ENCODE data around the gene PKIB. TPM values are rescaled to one million over a fixed set of nuclear protein-coding genes. Genes with fewer than 3 reads are reported as not detected.
A peak's percentile ranks its signal among the peaks of the same experiment; 100 is the strongest.

The PKIB gene
- total RNA-seq, 1 donor from 2014 or later: 74.6 TPM

- Histone ChIP-seq H3K27me3 (ENCODE audit: insufficient read depth, low read length) (no peaks in the 10 kb centered on the region), H4K20me1 (ENCODE audit: insufficient read depth, low read length) (no peaks in the 10 kb centered on the region), H3K4me1 (ENCODE audit: insufficient read depth, low read length) (no peaks in the 10 kb centered on the region), H3K4me2 (ENCODE audit: low read length) (no peak overlapping the region), H3K9ac (ENCODE audit: low read length) (no peak overlapping the region), H3K9me3 (ENCODE audit: insufficient read depth, low read depth, low read length) (no peaks in the 10 kb centered on the region), H2AFZ (ENCODE audit: low read depth, low read length) (no peak overlapping the region), H3K4me3 (ENCODE audit: insufficient read depth, low read depth, low read length) (no peak overlapping the region), H3K36me3 (ENCODE audit: insufficient read depth, low read length) (no peaks in the 10 kb centered on the region), H3K27ac (ENCODE audit: low read depth, low read length) (no peak overlapping the region), H3K79me2 (ENCODE audit: insufficient read depth, low read length) (no peaks in the 10 kb centered on the region)
- H3K9me3 Mint-ChIP-seq (ENCODE audit: unreplicated experiment): peaks cover 3% of the 10 kb centered on the region
- peak; percentile 31 for DNase-seq (ENCODE audit: low read depth)
- no peak for TF ChIP-seq EZH2 (IDR thresholded peaks at IDR 0.05; ENCODE audit: insufficient read depth, low read length)
- TF ChIP-seq, protein P1, sequence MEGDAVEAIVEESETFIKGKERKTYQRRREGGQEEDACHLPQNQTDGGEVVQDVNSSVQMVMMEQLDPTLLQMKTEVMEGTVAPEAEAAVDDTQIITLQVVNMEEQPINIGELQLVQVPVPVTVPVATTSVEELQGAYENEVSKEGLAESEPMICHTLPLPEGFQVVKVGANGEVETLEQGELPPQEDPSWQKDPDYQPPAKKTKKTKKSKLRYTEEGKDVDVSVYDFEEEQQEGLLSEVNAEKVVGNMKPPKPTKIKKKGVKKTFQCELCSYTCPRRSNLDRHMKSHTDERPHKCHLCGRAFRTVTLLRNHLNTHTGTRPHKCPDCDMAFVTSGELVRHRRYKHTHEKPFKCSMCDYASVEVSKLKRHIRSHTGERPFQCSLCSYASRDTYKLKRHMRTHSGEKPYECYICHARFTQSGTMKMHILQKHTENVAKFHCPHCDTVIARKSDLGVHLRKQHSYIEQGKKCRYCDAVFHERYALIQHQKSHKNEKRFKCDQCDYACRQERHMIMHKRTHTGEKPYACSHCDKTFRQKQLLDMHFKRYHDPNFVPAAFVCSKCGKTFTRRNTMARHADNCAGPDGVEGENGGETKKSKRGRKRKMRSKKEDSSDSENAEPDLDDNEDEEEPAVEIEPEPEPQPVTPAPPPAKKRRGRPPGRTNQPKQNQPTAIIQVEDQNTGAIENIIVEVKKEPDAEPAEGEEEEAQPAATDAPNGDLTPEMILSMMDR (IDR thresholded peaks at IDR 0.05; ENCODE audit: insufficient read depth, low read depth, low read length): no peak
- no peaks in the 10 kb centered on the region for H3K36me3 Mint-ChIP-seq (ENCODE audit: low read depth, unreplicated experiment)
- peak overlapping the region; percentile 12 for H3K27ac Mint-ChIP-seq (ENCODE audit: unreplicated experiment)
- no peak overlapping the region for H3K4me3 Mint-ChIP-seq (ENCODE audit: unreplicated experiment)
- no peak for FAIRE-seq
- H3K4me1 Mint-ChIP-seq (ENCODE audit: low read depth, unreplicated experiment): peaks cover 17% of the 10 kb centered on the region
- no peaks in the 10 kb centered on the region for H3K27me3 Mint-ChIP-seq (ENCODE audit: low read depth, unreplicated experiment)
These were observed 53.8 kb downstream of the PKIB start for GRCh38 chr6:122663981-122664380.

- H4K20me1 ChIP-seq (ENCODE audit: insufficient read depth, low read length): no peaks in the 10 kb centered on the region
- no peak overlapping the region for H3K9ac ChIP-seq (ENCODE audit: low read length)
- DNase-seq (ENCODE audit: low read depth) (no peak), FAIRE-seq (no peak)
- H2AFZ ChIP-seq (ENCODE audit: low read depth, low read length): no peak overlapping the region
- no peaks in the 10 kb centered on the region for H3K9me3 ChIP-seq (ENCODE audit: insufficient read depth, low read depth, low read length)
- no peaks in the 10 kb centered on the region for H3K36me3 ChIP-seq (ENCODE audit: insufficient read depth, low read length)
- TF ChIP-seq EZH2 (IDR thresholded peaks at IDR 0.05; ENCODE audit: insufficient read depth, low read length): no peak
- TF ChIP-seq, protein P1 (IDR thresholded peaks at IDR 0.05; ENCODE audit: insufficient read depth, low read depth, low read length): no peak
- no peaks in the 10 kb centered on the region for H3K79me2 ChIP-seq (ENCODE audit: insufficient read depth, low read length)
- Mint-ChIP-seq H3K9me3 (ENCODE audit: unreplicated experiment) (peaks cover 3% of the 10 kb centered on the region), H3K27me3 (ENCODE audit: low read depth, unreplicated experiment) (no peaks in the 10 kb centered on the region), H3K36me3 (ENCODE audit: low read depth, unreplicated experiment) (no peaks in the 10 kb centered on the region), H3K4me3 (ENCODE audit: unreplicated experiment) (no peak overlapping the region), H3K27ac (ENCODE audit: unreplicated experiment) (no peak overlapping the region), H3K4me1 (ENCODE audit: low read depth, unreplicated experiment) (peaks cover 22% of the 10 kb centered on the region)
- no peak overlapping the region for H3K27ac ChIP-seq (ENCODE audit: low read depth, low read length)
- no peak overlapping the region for H3K4me3 ChIP-seq (ENCODE audit: insufficient read depth, low read depth, low read length)
- no peaks in the 10 kb centered on the region for H3K4me1 ChIP-seq (ENCODE audit: insufficient read depth, low read length)
- no peak overlapping the region for H3K4me2 ChIP-seq (ENCODE audit: low read length)
- H3K27me3 ChIP-seq (ENCODE audit: insufficient read depth, low read length): no peaks in the 10 kb centered on the region
These were observed 55.7 kb downstream of the PKIB start for GRCh38 chr6:122665929-122666328.

- no peaks in the 10 kb centered on the region for H3K27me3 ChIP-seq (ENCODE audit: insufficient read depth, low read length)
- Mint-ChIP-seq H3K4me1 (ENCODE audit: low read depth, unreplicated experiment) (peaks cover 22% of the 10 kb centered on the region), H3K9me3 (ENCODE audit: unreplicated experiment) (peaks cover 3% of the 10 kb centered on the region), H3K27ac (ENCODE audit: unreplicated experiment) (no peak overlapping the region), H3K27me3 (ENCODE audit: low read depth, unreplicated experiment) (no peaks in the 10 kb centered on the region), H3K4me3 (ENCODE audit: unreplicated experiment) (no peak overlapping the region), H3K36me3 (ENCODE audit: low read depth, unreplicated experiment) (no peaks in the 10 kb centered on the region)
- no peak overlapping the region for H3K4me2 ChIP-seq (ENCODE audit: low read length)
- TF ChIP-seq, protein P1 (IDR thresholded peaks at IDR 0.05; ENCODE audit: insufficient read depth, low read depth, low read length): no peak
- TF ChIP-seq EZH2 (IDR thresholded peaks at IDR 0.05; ENCODE audit: insufficient read depth, low read length): no peak
- no peaks in the 10 kb centered on the region for H3K36me3 ChIP-seq (ENCODE audit: insufficient read depth, low read length)
- no peak for FAIRE-seq
- H3K79me2 ChIP-seq (ENCODE audit: insufficient read depth, low read length): no peaks in the 10 kb centered on the region
- no peaks in the 10 kb centered on the region for H3K9me3 ChIP-seq (ENCODE audit: insufficient read depth, low read depth, low read length)
- no peak for DNase-seq (ENCODE audit: low read depth)
- H4K20me1 ChIP-seq (ENCODE audit: insufficient read depth, low read length): no peaks in the 10 kb centered on the region
- no peak overlapping the region for H3K9ac ChIP-seq (ENCODE audit: low read length)
- no peak overlapping the region for H3K4me3 ChIP-seq (ENCODE audit: insufficient read depth, low read depth, low read length)
- no peaks in the 10 kb centered on the region for H3K4me1 ChIP-seq (ENCODE audit: insufficient read depth, low read length)
- H3K27ac ChIP-seq (ENCODE audit: low read depth, low read length): no peak overlapping the region
- no peak overlapping the region for H2AFZ ChIP-seq (ENCODE audit: low read depth, low read length)
These were observed 56.2 kb downstream of the PKIB start for GRCh38 chr6:122666418-122666817.

All from astrocyte (in vitro differentiated cells and primary cell).